ACHN (cell line): ENCODE data around the gene CDKN2B-AS1.

ENCODE experiments used
- DNase-seq: peaks from one replicate; pipeline ENCODE4 v3.0.0-alpha.2; 2015
- in situ Hi-C: cut with HindIII; loops from 2 replicates; pipeline ENCODE4 v1.10.0; 2017; ENCODE audit warnings: low sequenced_read_pairs, low pct_ligation_motif_present, low pct_unique_long_range_greater_than_20kb

CDKN2B-AS1 gene

GRCh38 chr9:22035591-22036011 is 41.0 kb downstream of the CDKN2B-AS1 start:
- in situ Hi-C loops: no loop called here
- DNase-seq: no peak

- no peak for DNase-seq
- in situ Hi-C loops: no loop called here
These were observed 42.5 kb downstream of the CDKN2B-AS1 start for GRCh38 chr9:22036866-22037626.

- in situ Hi-C loops: no loop called here
- peak; percentile 39 for DNase-seq
These were observed 43.5 kb downstream of the CDKN2B-AS1 start for GRCh38 chr9:22037954-22038690.

- no peak for DNase-seq
- in situ Hi-C loops: no loop called here
These were observed 44.7 kb downstream of the CDKN2B-AS1 start for GRCh38 chr9:22039258-22039657.

- DNase-seq: no peak
- in situ Hi-C loops: no loop called here
These were observed 46.2 kb downstream of the CDKN2B-AS1 start for GRCh38 chr9:22040760-22041159.

- no peak for DNase-seq
- in situ Hi-C loops: no loop called here
These were observed 46.8 kb downstream of the CDKN2B-AS1 start for GRCh38 chr9:22041344-22041743.

- no peak for DNase-seq
- in situ Hi-C loops: no loop called here
These were observed 47.2 kb downstream of the CDKN2B-AS1 start for GRCh38 chr9:22041775-22042174.

- DNase-seq: no peak
- in situ Hi-C loops: no loop called here
These were observed 49.3 kb downstream of the CDKN2B-AS1 start for GRCh38 chr9:22043928-22044327.

- peak; percentile 87 for DNase-seq
- in situ Hi-C loops: no loop called here
These were observed 50.0 kb downstream of the CDKN2B-AS1 start for GRCh38 chr9:22044583-22044982.

GRCh38 chr9:22045423-22045822 is 50.8 kb downstream of the CDKN2B-AS1 start:
- in situ Hi-C loops: no loop called here
- no peak for DNase-seq

GRCh38 chr9:22046243-22046885 is 51.8 kb downstream of the CDKN2B-AS1 start:
- in situ Hi-C loops: no loop called here
- no peak for DNase-seq

GRCh38 chr9:22047596-22047995 is 53.0 kb downstream of the CDKN2B-AS1 start:
- in situ Hi-C loops: no loop called here
- no peak for DNase-seq

GRCh38 chr9:22049411-22049810 is 54.8 kb downstream of the CDKN2B-AS1 start:
- in situ Hi-C loops: no loop called here
- peak; percentile 10 for DNase-seq

- DNase-seq: no peak
- in situ Hi-C loops: no loop called here
These were observed 56.3 kb downstream of the CDKN2B-AS1 start for GRCh38 chr9:22050924-22051323.

GRCh38 chr9:22052376-22052945 is 57.9 kb downstream of the CDKN2B-AS1 start:
- in situ Hi-C loops: no loop called here
- DNase-seq: peak; percentile 54

- DNase-seq: no peak
- in situ Hi-C loops: no loop called here
These were observed 58.6 kb downstream of the CDKN2B-AS1 start for GRCh38 chr9:22053178-22053577.

GRCh38 chr9:22054076-22054475 is 59.5 kb downstream of the CDKN2B-AS1 start:
- in situ Hi-C loops: no loop called here
- DNase-seq: no peak

- no peak for DNase-seq
- in situ Hi-C loops: no loop called here
These were observed 59.9 kb downstream of the CDKN2B-AS1 start for GRCh38 chr9:22054529-22054928.

GRCh38 chr9:22055090-22055489 is 60.5 kb downstream of the CDKN2B-AS1 start:
- in situ Hi-C loops: no loop called here
- no peak for DNase-seq
